ENCODE results near the gene ANKS1B.

The ANKS1B gene

GRCh38 chr12:98797200-98797599 lies 1187.5 kb downstream of the ANKS1B start:
- Histone ChIP-seq H3K4me3 (IDR thresholded peaks at IDR 0.05; ENCODE audit: insufficient read depth, low read depth, low read length) (no peak overlapping the region), H4K20me1 (ENCODE audit: insufficient read depth) (no peaks in the 10 kb centered on the region), H3K36me3 (ENCODE audit: insufficient read depth) (no peaks in the 10 kb centered on the region), H3K4me1 (ENCODE audit: low read depth, poor library complexity, severe bottlenecking) (no peaks in the 10 kb centered on the region), H3K27me3 (ENCODE audit: insufficient read depth, low read depth) (no peaks in the 10 kb centered on the region), H3K79me2 (ENCODE audit: insufficient read depth, low read depth) (no peaks in the 10 kb centered on the region), H3K27ac (no peak overlapping the region), H3K4me2 (no peak overlapping the region), H3K9ac (no peak overlapping the region), H2AFZ (ENCODE audit: low read depth) (no peak overlapping the region)
- TF ChIP-seq, protein P1, sequence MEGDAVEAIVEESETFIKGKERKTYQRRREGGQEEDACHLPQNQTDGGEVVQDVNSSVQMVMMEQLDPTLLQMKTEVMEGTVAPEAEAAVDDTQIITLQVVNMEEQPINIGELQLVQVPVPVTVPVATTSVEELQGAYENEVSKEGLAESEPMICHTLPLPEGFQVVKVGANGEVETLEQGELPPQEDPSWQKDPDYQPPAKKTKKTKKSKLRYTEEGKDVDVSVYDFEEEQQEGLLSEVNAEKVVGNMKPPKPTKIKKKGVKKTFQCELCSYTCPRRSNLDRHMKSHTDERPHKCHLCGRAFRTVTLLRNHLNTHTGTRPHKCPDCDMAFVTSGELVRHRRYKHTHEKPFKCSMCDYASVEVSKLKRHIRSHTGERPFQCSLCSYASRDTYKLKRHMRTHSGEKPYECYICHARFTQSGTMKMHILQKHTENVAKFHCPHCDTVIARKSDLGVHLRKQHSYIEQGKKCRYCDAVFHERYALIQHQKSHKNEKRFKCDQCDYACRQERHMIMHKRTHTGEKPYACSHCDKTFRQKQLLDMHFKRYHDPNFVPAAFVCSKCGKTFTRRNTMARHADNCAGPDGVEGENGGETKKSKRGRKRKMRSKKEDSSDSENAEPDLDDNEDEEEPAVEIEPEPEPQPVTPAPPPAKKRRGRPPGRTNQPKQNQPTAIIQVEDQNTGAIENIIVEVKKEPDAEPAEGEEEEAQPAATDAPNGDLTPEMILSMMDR (conservative IDR thresholded peaks at IDR 0.05; ENCODE audit: low read depth, low read length) = no peak

GRCh38 chr12:98796745-98797144 lies 1188.0 kb downstream of the ANKS1B start:
- Histone ChIP-seq H3K4me2 (no peak overlapping the region), H3K79me2 (ENCODE audit: insufficient read depth, low read depth) (no peaks in the 10 kb centered on the region), H3K27me3 (ENCODE audit: insufficient read depth, low read depth) (no peaks in the 10 kb centered on the region), H3K4me1 (ENCODE audit: low read depth, poor library complexity, severe bottlenecking) (no peaks in the 10 kb centered on the region), H3K9ac (no peak overlapping the region), H3K4me3 (IDR thresholded peaks at IDR 0.05; ENCODE audit: insufficient read depth, low read depth, low read length) (no peak overlapping the region), H3K36me3 (ENCODE audit: insufficient read depth) (no peaks in the 10 kb centered on the region), H3K27ac (no peak overlapping the region), H4K20me1 (ENCODE audit: insufficient read depth) (no peaks in the 10 kb centered on the region), H2AFZ (ENCODE audit: low read depth) (no peak overlapping the region)
- TF ChIP-seq, protein P1 (conservative IDR thresholded peaks at IDR 0.05; ENCODE audit: low read depth, low read length) = no peak

DNA sequence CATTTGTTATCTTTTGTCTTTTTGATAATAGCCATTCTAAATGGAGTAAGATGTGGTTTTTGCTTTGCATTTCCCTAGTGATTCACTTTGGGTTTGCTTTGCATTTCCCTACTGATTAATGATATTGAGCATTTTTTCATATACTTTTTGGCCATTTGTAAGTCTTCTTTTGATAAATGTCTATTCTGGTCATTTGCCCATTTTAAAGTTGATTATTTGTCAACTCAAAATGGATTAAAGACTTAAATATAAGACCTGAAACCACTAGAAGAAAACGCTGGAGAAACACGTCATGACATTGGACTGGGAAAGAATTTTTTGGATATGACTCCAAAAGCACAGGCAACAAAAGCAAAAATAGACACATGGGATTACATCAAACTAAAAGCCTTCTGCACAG lies 1191.6 kb downstream of the ANKS1B start:
- no peak overlapping the region for H3K9ac ChIP-seq
- H3K4me1 ChIP-seq (ENCODE audit: low read depth, poor library complexity, severe bottlenecking) = no peaks in the 10 kb centered on the region
- H3K79me2 ChIP-seq (ENCODE audit: insufficient read depth, low read depth) = no peaks in the 10 kb centered on the region
- H3K36me3 ChIP-seq (ENCODE audit: insufficient read depth) = no peaks in the 10 kb centered on the region
- TF ChIP-seq, protein P1 (conservative IDR thresholded peaks at IDR 0.05; ENCODE audit: low read depth, low read length) = no peak
- H3K27me3 ChIP-seq (ENCODE audit: insufficient read depth, low read depth) = no peaks in the 10 kb centered on the region
- H3K4me3 ChIP-seq (IDR thresholded peaks at IDR 0.05; ENCODE audit: insufficient read depth, low read depth, low read length) = no peak overlapping the region
- no peak overlapping the region for H2AFZ ChIP-seq (ENCODE audit: low read depth)
- no peaks in the 10 kb centered on the region for H4K20me1 ChIP-seq (ENCODE audit: insufficient read depth)
- H3K4me2 ChIP-seq = no peak overlapping the region
- H3K27ac ChIP-seq = no peak overlapping the region

DNA sequence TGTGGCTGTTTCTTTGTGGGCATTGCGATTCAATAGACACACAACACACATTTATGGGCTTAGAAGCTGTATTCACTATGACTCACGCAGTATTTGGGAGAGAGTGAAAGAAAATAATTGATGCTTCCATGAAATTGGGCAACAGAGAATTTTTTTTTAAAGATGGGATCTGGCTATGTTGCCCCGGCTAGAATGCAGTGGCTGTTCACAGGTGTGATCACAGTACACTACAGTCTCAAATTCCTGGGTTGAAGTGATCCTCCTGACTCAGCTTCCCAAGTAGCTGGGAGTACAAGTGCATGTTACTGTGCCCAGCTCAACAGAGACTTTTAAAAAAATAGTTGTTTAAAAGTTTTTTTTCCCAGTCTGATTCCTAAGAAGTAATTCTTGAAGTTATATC lies 1193.3 kb downstream of the ANKS1B start:
- Histone ChIP-seq H2AFZ (ENCODE audit: low read depth) (no peak overlapping the region), H4K20me1 (ENCODE audit: insufficient read depth) (no peaks in the 10 kb centered on the region), H3K4me1 (ENCODE audit: low read depth, poor library complexity, severe bottlenecking) (no peaks in the 10 kb centered on the region), H3K36me3 (ENCODE audit: insufficient read depth) (no peaks in the 10 kb centered on the region), H3K4me2 (no peak overlapping the region), H3K4me3 (IDR thresholded peaks at IDR 0.05; ENCODE audit: insufficient read depth, low read depth, low read length) (no peak overlapping the region), H3K27ac (no peak overlapping the region), H3K27me3 (ENCODE audit: insufficient read depth, low read depth) (no peaks in the 10 kb centered on the region), H3K79me2 (ENCODE audit: insufficient read depth, low read depth) (no peaks in the 10 kb centered on the region), H3K9ac (no peak overlapping the region)
- TF ChIP-seq, protein P1 (conservative IDR thresholded peaks at IDR 0.05; ENCODE audit: low read depth, low read length) = no peak
